Measurements from ENCODE around the gene RASSF3.

DNA sequence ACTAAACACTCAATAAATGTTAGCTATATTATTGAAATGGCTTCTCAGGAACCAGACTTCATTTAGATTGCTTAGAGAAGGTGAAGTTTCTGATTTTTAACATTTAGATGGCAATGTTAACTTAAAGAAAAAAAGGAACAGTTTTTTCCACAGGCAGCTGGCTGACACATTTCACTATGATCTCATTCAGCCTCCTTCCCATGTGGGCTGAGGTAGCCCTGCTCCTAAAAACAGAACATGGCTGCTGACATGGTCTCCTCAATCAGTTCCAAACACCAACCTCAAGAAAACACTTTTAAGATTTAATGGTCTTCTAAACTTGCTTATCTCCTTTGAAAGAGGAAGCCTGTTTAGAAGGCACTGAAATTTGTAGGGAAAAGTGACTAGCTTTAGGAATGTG lies 125.1 kb downstream of the RASSF3 start:
- no peak for TF ChIP-seq EZH2 (IDR thresholded peaks at IDR 0.05; ENCODE audit: low read length, unreplicated experiment)
- TF ChIP-seq, protein P1, sequence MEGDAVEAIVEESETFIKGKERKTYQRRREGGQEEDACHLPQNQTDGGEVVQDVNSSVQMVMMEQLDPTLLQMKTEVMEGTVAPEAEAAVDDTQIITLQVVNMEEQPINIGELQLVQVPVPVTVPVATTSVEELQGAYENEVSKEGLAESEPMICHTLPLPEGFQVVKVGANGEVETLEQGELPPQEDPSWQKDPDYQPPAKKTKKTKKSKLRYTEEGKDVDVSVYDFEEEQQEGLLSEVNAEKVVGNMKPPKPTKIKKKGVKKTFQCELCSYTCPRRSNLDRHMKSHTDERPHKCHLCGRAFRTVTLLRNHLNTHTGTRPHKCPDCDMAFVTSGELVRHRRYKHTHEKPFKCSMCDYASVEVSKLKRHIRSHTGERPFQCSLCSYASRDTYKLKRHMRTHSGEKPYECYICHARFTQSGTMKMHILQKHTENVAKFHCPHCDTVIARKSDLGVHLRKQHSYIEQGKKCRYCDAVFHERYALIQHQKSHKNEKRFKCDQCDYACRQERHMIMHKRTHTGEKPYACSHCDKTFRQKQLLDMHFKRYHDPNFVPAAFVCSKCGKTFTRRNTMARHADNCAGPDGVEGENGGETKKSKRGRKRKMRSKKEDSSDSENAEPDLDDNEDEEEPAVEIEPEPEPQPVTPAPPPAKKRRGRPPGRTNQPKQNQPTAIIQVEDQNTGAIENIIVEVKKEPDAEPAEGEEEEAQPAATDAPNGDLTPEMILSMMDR (conservative IDR thresholded peaks at IDR 0.05; ENCODE audit: low read depth, low read length): no peak
